T-helper 2 cell treated with Interferon-gamma antibody and Interleukin-4, amounts not matched to agents 100 ng/mL and 5 ng/mL, for 36 hours (primary cell): ENCODE measurements around the gene GAREM1. TPM values are rescaled to one million over a fixed set of nuclear protein-coding genes. Genes with fewer than 3 reads are reported as not detected.
"Not testable (repeated sequence)": the region's sequence is repeated elsewhere in the genome, so short reads cannot be mapped to it uniquely, and the experiment has no call there.

Source experiments
- intact Hi-C: fragments of 100-400 bp; cut with micrococcal nuclease; formaldehyde crosslinking; loops from one replicate; pipeline ENCODE4 v1.15.1; 2023
- total RNA-seq: library from RNA; stranded (reverse); gene quantifications from 2 replicates; pipeline ENCODE4 v1.2.3, GENCODE V29; 2022

GAREM1 gene
- total RNA-seq, 1 donor from 2014 or later = not detected

- intact Hi-C loops = no loop called here
Measured at GRCh38 chr18:32297579-32298170, 173.0 kb downstream of the GAREM1 start.

GRCh38 chr18:32296851-32297250 is 173.8 kb downstream of the GAREM1 start:
- intact Hi-C loops = no loop called here

- intact Hi-C loops = no loop called here
Measured at GRCh38 chr18:32295604-32296003, 175.1 kb downstream of the GAREM1 start.

GRCh38 chr18:32293107-32293506 is 177.6 kb downstream of the GAREM1 start:
- intact Hi-C loops = no loop called here

GRCh38 chr18:32291623-32292022 is 179.1 kb downstream of the GAREM1 start:
- intact Hi-C loops = not testable (repeated sequence)

- intact Hi-C loops = no loop called here
Measured at GRCh38 chr18:32290810-32291209, 179.9 kb downstream of the GAREM1 start.

- intact Hi-C loops = loop anchor here (5.0 kb wide), 1 partner anchor 263 kb away; no protein-coding TSS in a partner anchor
Measured at GRCh38 chr18:32289483-32290075, 181.1 kb downstream of the GAREM1 start.

- intact Hi-C loops = loop anchor here (5.0 kb wide), 1 partner anchor 264 kb away; no protein-coding TSS in a partner anchor
Measured at GRCh38 chr18:32287873-32288272, 182.8 kb downstream of the GAREM1 start.

GRCh38 chr18:32287249-32287648 is 183.4 kb downstream of the GAREM1 start:
- intact Hi-C loops = loop anchor here (5.0 kb wide), 1 partner anchor 265 kb away; no protein-coding TSS in a partner anchor

- intact Hi-C loops = loop anchor here (5.0 kb wide), 1 partner anchor 266 kb away; no protein-coding TSS in a partner anchor
Measured at GRCh38 chr18:32286749-32287148, 183.9 kb downstream of the GAREM1 start.

GRCh38 chr18:32284284-32284683 is 186.4 kb downstream of the GAREM1 start:
- intact Hi-C loops = no loop called here

GRCh38 chr18:32280911-32281310 is 189.8 kb downstream of the GAREM1 start:
- intact Hi-C loops = no loop called here

GRCh38 chr18:32280188-32280783 is 190.4 kb downstream of the GAREM1 start:
- intact Hi-C loops = no loop called here

- intact Hi-C loops = loop anchor here (10.0 kb wide), 2 partner anchors 123 to 197 kb away; partner anchors contain the start of gene GAREM1
Measured at GRCh38 chr18:32278177-32278799, 192.4 kb downstream of the GAREM1 start.

GRCh38 chr18:32277549-32277948 is 193.1 kb downstream of the GAREM1 start:
- intact Hi-C loops = loop anchor here (10.0 kb wide), 2 partner anchors 123 to 197 kb away; partner anchors contain the start of gene GAREM1

GRCh38 chr18:32276906-32277305 is 193.8 kb downstream of the GAREM1 start:
- intact Hi-C loops = loop anchor here (10.0 kb wide), 2 partner anchors 122 to 198 kb away; partner anchors contain the start of gene GAREM1

GRCh38 chr18:32276256-32276655 is 194.4 kb downstream of the GAREM1 start:
- intact Hi-C loops = loop anchor here (10.0 kb wide), 2 partner anchors 121 to 199 kb away; partner anchors contain the start of gene GAREM1

GRCh38 chr18:32275221-32275620 is 195.5 kb downstream of the GAREM1 start:
- intact Hi-C loops = loop anchor here (10.0 kb wide), 2 partner anchors 120 to 200 kb away; partner anchors contain the start of gene GAREM1

- intact Hi-C loops = loop anchor here (10.0 kb wide), 2 partner anchors 120 to 200 kb away; partner anchors contain the start of gene GAREM1
Measured at GRCh38 chr18:32274307-32274706, 196.4 kb downstream of the GAREM1 start.

GRCh38 chr18:32271672-32272208 is 198.9 kb downstream of the GAREM1 start:
- intact Hi-C loops = loop anchor here (1.0 to 10.0 kb wide), 3 partner anchors 117 to 281 kb away; partner anchors contain the start of gene GAREM1

GRCh38 chr18:32270341-32270740 is 200.3 kb downstream of the GAREM1 start:
- intact Hi-C loops = loop anchor here (10.0 kb wide), 2 partner anchors 116 to 204 kb away; partner anchors contain the start of gene GAREM1
